Endodermal cell (in vitro differentiated cells): ENCODE results near the gene RBMXL3. TPM values are rescaled to one million over a fixed set of nuclear protein-coding genes. Genes with fewer than 3 reads are reported as not detected.

ENCODE experiments used
- DNase-seq: peaks from one replicate; pipeline ENCODE4 v3.0.0-alpha.2; 2017
- H3K27ac ChIP-seq: 2 replicates; pipeline ENCODE4 v1.5.1; 2013; ENCODE audit warnings: mild to moderate bottlenecking, low read depth, low read length, moderate library complexity
- H3K27me3 ChIP-seq: 2 replicates; pipeline ENCODE4 v1.6.1; 2013; ENCODE audit warnings: mild to moderate bottlenecking, low read length, moderate library complexity; ENCODE audit not compliant: insufficient read depth, control insufficient read depth, poor library complexity, severe bottlenecking
- H3K36me3 ChIP-seq: 2 replicates; pipeline ENCODE4 v1.7.0; 2013; ENCODE audit warnings: mild to moderate bottlenecking, low read length, moderate library complexity; ENCODE audit not compliant: control insufficient read depth, insufficient read depth
- H3K4me1 ChIP-seq: one replicate; pipeline ENCODE4 v1.7.0; 2013; ENCODE audit warnings: low read length; ENCODE audit not compliant: control insufficient read depth, insufficient read depth
- H3K4me3 ChIP-seq: 2 replicates; pipeline ENCODE4 v1.5.1; 2013; ENCODE audit warnings: mild to moderate bottlenecking, low read length, moderate library complexity
- H3K9ac ChIP-seq: 2 replicates; pipeline ENCODE4 v1.6.1; 2013; ENCODE audit warnings: mild to moderate bottlenecking, low read length, moderate library complexity; ENCODE audit not compliant: poor library complexity, severe bottlenecking; ENCODE audit errors: extremely low read depth
- H3K9me3 ChIP-seq: 2 replicates; pipeline ENCODE4 v1.6.1; 2013; ENCODE audit warnings: mild to moderate bottlenecking, low read length, moderate library complexity; ENCODE audit not compliant: control insufficient read depth
- H3K27ac Mint-ChIP-seq: 2 replicates; pipeline ENCODE4 v1.8.0; 2020; ENCODE audit warnings: mixed read lengths
- H3K27me3 Mint-ChIP-seq: 2 replicates; pipeline ENCODE4 v1.8.0; 2021; ENCODE audit warnings: mild to moderate bottlenecking, mixed read lengths; ENCODE audit not compliant: insufficient read depth
- H3K36me3 Mint-ChIP-seq: 2 replicates; pipeline ENCODE4 v1.8.0; 2020; ENCODE audit warnings: low read depth, mixed read lengths
- H3K4me1 Mint-ChIP-seq: 2 replicates; pipeline ENCODE4 v1.8.0; 2020; ENCODE audit warnings: mixed read lengths
- H3K4me3 Mint-ChIP-seq: 2 replicates; pipeline ENCODE4 v1.8.0; 2020; ENCODE audit warnings: mild to moderate bottlenecking, moderate library complexity, mixed read lengths
- H3K9me3 Mint-ChIP-seq: 2 replicates; pipeline ENCODE4 v1.8.0; 2020; ENCODE audit warnings: mild to moderate bottlenecking, mixed read lengths
- CTCF ChIP-seq: fragments of 200-600 bp; sonication (generic); conservative IDR thresholded peaks from 2 replicates; pipeline ENCODE4 v1.5.0; 2021; ENCODE audit warnings: antibody characterized with exemption, mild to moderate bottlenecking
- WGBS, 2 experiments: methylation state at CpG; one replicate each; pipeline versions ENCODE4 v1.1.5 to v1.1.7; 2013; ENCODE audit warnings: missing lambda C conversion rate in 2 of 2, mixed read lengths in 1 of 2; ENCODE audit not compliant: insufficient coverage in 1 of 2, insufficient read length in 1 of 2; 5-methylcytosine and 5-hydroxymethylcytosine counted together
- total RNA-seq, 2 donors: library from RNA; stranded (reverse); fragmentation: NEBNext Ultra II Directional in 1 of 2; extraction: Animal tissue kit (Norgen Biotek cat#: 25700) in 1 of 2; gene quantifications; 2 replicates in 1 of 2; 3 replicates in 1 of 2; pipeline ENCODE4 v1.2.1, GENCODE V29; 2021

Gene RBMXL3
- total RNA-seq, 2 donors from 2014 or later = not detected

- no peak for TF ChIP-seq CTCF
- Mint-ChIP-seq H3K27ac (no peak overlapping the region), H3K36me3 (peaks cover 7% of the 10 kb centered on the region), H3K4me3 (no peak overlapping the region), H3K4me1 (peaks cover 3% of the 10 kb centered on the region), H3K27me3 (peaks cover 32% of the 10 kb centered on the region), H3K9me3 (peaks cover 46% of the 10 kb centered on the region)
- no peaks in the 10 kb centered on the region for H3K4me1 ChIP-seq
- no peak overlapping the region for H3K27ac ChIP-seq
- peak; percentile 59 for DNase-seq
- WGBS, 2 experiments = 55 to 94% methylated on average over 3 to 9 of the region's 9 CpGs
- H3K27me3 ChIP-seq = no peaks in the 10 kb centered on the region
- no peaks in the 10 kb centered on the region for H3K36me3 ChIP-seq
- H3K4me3 ChIP-seq = no peak overlapping the region
- H3K9me3 ChIP-seq = peaks cover 31% of the 10 kb centered on the region
- no peak overlapping the region for H3K9ac ChIP-seq
These were observed 16.0 kb upstream of the RBMXL3 start for GRCh38 chrX:115173181-115173580.

GRCh38 chrX:115174548-115174947, 14.7 kb upstream of the RBMXL3 start:
- no peak overlapping the region for H3K4me3 Mint-ChIP-seq
- no peak overlapping the region for H3K4me3 ChIP-seq
- peaks cover 46% of the 10 kb centered on the region for H3K9me3 Mint-ChIP-seq
- TF ChIP-seq CTCF = no peak
- H3K27me3 Mint-ChIP-seq = peaks cover 32% of the 10 kb centered on the region
- DNase-seq = no peak
- H3K27ac ChIP-seq = no peak overlapping the region
- no peaks in the 10 kb centered on the region for H3K36me3 ChIP-seq
- no peak overlapping the region for H3K27ac Mint-ChIP-seq
- WGBS, 2 experiments = 100% methylated on average over 1 of the region's 3 CpGs; no CpG with 5 or more reads in 1 of the 2 experiments
- no peaks in the 10 kb centered on the region for H3K4me1 ChIP-seq
- peaks cover 3% of the 10 kb centered on the region for H3K4me1 Mint-ChIP-seq
- peaks cover 7% of the 10 kb centered on the region for H3K36me3 Mint-ChIP-seq
- H3K27me3 ChIP-seq = no peaks in the 10 kb centered on the region
- peaks cover 31% of the 10 kb centered on the region for H3K9me3 ChIP-seq
- H3K9ac ChIP-seq = no peak overlapping the region

GRCh38 chrX:115177932-115178331, 11.3 kb upstream of the RBMXL3 start:
- DNase-seq = no peak
- 93% methylated on average over 3 of the region's 4 CpGs; no CpG with 5 or more reads in 1 of the 2 experiments for WGBS, 2 experiments
- Mint-ChIP-seq H3K36me3 (peaks cover 7% of the 10 kb centered on the region), H3K4me1 (peaks cover 6% of the 10 kb centered on the region), H3K27me3 (peaks cover 25% of the 10 kb centered on the region), H3K27ac (no peak overlapping the region), H3K9me3 (peaks cover 28% of the 10 kb centered on the region), H3K4me3 (no peak overlapping the region)
- TF ChIP-seq CTCF = no peak
- peaks cover 16% of the 10 kb centered on the region for H3K9me3 ChIP-seq
- no peak overlapping the region for H3K4me3 ChIP-seq
- no peak overlapping the region for H3K9ac ChIP-seq
- H3K27me3 ChIP-seq = no peaks in the 10 kb centered on the region
- no peaks in the 10 kb centered on the region for H3K36me3 ChIP-seq
- H3K27ac ChIP-seq = no peak overlapping the region
- no peaks in the 10 kb centered on the region for H3K4me1 ChIP-seq
